ENCODE data around the gene ARHGEF39.

ARHGEF39 gene

GRCh38 chr9:35664531-35665470, at the start of gene ARHGEF39:
Gene ARHGEF39, minus strand, starts transcription at chr9:35665195. Its CDS starts 26 bp downstream, at chr9:35665169.
- H3K27ac ChIP-seq: no peak within 1 kb of the TSS
- no peaks in the 10 kb centered on the region for H3K4me1 ChIP-seq
- H3K4me2 ChIP-seq (ENCODE audit: low read length): peak within 1 kb of the TSS; percentile 94
- peak within 1 kb of the TSS; percentile 56 for H3K4me3 ChIP-seq (ENCODE audit: low read depth, low read length)
- TF ChIP-seq, protein P1, sequence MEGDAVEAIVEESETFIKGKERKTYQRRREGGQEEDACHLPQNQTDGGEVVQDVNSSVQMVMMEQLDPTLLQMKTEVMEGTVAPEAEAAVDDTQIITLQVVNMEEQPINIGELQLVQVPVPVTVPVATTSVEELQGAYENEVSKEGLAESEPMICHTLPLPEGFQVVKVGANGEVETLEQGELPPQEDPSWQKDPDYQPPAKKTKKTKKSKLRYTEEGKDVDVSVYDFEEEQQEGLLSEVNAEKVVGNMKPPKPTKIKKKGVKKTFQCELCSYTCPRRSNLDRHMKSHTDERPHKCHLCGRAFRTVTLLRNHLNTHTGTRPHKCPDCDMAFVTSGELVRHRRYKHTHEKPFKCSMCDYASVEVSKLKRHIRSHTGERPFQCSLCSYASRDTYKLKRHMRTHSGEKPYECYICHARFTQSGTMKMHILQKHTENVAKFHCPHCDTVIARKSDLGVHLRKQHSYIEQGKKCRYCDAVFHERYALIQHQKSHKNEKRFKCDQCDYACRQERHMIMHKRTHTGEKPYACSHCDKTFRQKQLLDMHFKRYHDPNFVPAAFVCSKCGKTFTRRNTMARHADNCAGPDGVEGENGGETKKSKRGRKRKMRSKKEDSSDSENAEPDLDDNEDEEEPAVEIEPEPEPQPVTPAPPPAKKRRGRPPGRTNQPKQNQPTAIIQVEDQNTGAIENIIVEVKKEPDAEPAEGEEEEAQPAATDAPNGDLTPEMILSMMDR (IDR thresholded peaks at IDR 0.05): peak; percentile 7
- H3K36me3 ChIP-seq (ENCODE audit: control insufficient read depth, insufficient read depth, low read length): no peaks in the 10 kb centered on the region
- H3K79me2 ChIP-seq: no peaks in the 10 kb centered on the region
- H3K27me3 ChIP-seq (ENCODE audit: control insufficient read depth, insufficient read depth, low read length): no peaks in the 10 kb centered on the region
- no peak within 1 kb of the TSS for H3K9ac ChIP-seq
- H2AFZ ChIP-seq: peak within 1 kb of the TSS; percentile 83
- H3K9me3 ChIP-seq (ENCODE audit: control insufficient read depth, low read length): no peaks in the 10 kb centered on the region

DNA sequence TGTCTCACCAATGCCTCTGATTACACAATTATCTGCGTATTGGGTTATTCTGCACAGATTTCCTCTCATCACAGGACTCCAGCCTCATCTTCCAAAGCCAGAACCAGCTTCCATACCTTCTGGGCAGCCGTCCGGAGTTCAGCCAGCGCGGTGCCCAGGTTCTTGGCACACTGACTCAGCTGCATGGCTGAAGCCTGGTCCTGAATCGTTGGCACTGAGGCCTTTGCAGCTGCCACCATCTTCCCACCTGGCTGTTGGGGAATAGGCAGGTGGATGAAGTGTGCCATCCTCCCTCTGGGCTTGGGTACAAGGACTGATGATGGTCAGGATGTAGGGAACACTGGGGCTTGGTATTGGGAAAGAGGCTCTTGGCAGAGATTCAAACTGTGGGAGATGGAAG, 49.1 kb upstream of the ARHGEF39 start:
- no peak overlapping the region for H2AFZ ChIP-seq
- H3K9me3 ChIP-seq (ENCODE audit: control insufficient read depth, low read length): no peaks in the 10 kb centered on the region
- H3K27me3 ChIP-seq (ENCODE audit: control insufficient read depth, insufficient read depth, low read length): no peaks in the 10 kb centered on the region
- H3K4me2 ChIP-seq (ENCODE audit: low read length): no peak overlapping the region
- H3K9ac ChIP-seq: no peak overlapping the region
- H3K27ac ChIP-seq: no peak overlapping the region
- no peaks in the 10 kb centered on the region for H3K36me3 ChIP-seq (ENCODE audit: control insufficient read depth, insufficient read depth, low read length)
- H3K4me3 ChIP-seq (ENCODE audit: low read depth, low read length): no peak overlapping the region
- no peaks in the 10 kb centered on the region for H3K79me2 ChIP-seq
- TF ChIP-seq, protein P1 (IDR thresholded peaks at IDR 0.05): no peak
- peaks cover 5% of the 10 kb centered on the region for H3K4me1 ChIP-seq

DNA sequence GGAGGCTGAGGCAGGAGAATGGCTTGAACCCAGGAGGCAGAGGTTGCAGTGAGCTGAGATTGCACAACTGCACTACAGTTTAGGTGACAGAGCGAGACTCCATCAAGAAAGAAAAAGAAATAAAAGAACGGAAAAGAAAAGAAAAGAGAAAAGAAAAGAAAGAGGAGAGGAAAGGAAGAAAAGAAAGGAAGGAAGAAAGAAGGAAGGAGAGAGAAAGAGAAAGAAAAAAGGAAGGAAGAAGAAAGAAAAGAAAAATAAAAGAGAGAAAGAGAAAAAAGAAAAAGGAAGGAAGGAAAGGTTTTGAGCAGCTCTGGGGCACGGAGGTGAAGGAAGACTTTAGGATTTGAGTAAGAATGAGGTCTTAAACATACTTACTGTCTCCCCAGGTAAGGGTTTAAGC, 48.6 kb upstream of the ARHGEF39 start:
- Histone ChIP-seq H3K9me3 (ENCODE audit: control insufficient read depth, low read length) (no peaks in the 10 kb centered on the region), H3K36me3 (ENCODE audit: control insufficient read depth, insufficient read depth, low read length) (no peaks in the 10 kb centered on the region), H2AFZ (no peak overlapping the region), H3K4me3 (ENCODE audit: low read depth, low read length) (no peak overlapping the region), H3K9ac (no peak overlapping the region), H3K27ac (peak overlapping the region; percentile 60), H3K79me2 (no peaks in the 10 kb centered on the region), H3K4me2 (ENCODE audit: low read length) (no peak overlapping the region), H3K27me3 (ENCODE audit: control insufficient read depth, insufficient read depth, low read length) (no peaks in the 10 kb centered on the region), H3K4me1 (peaks cover 5% of the 10 kb centered on the region)
- TF ChIP-seq, protein P1 (IDR thresholded peaks at IDR 0.05): no peak

DNA sequence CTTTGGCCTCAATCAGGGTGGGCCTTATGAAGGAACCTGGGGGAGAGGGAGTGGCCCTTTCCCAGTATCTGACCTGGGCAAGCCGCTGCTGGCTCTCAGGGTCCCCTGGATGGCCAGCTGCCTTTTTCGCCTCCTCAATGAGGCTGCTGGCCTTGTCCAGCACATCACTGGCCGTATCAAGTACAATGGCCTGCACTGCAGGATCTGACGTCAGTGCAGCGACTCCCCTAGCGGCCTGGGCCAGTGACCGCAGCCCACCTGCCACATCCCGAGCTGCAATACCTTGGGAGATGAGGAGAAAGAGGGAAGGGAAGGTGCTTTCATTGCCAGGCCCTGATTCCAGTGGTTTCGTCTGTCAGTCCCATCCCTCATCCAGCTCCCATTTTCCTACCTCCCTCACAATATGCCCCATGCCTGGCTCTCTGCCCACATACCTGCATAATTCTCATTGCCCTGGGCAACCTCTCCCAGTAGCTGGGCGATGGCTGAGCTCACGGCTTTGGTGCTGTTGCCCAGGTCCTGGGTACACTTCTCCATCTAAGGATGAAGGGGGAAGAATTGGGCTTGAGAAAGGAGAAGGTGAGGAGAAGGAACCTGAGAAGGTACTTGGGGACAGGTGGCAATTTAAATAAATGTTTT, 47.9 kb upstream of the ARHGEF39 start:
- Histone ChIP-seq H2AFZ (no peak overlapping the region), H3K9me3 (ENCODE audit: control insufficient read depth, low read length) (no peaks in the 10 kb centered on the region), H3K27me3 (ENCODE audit: control insufficient read depth, insufficient read depth, low read length) (no peaks in the 10 kb centered on the region), H3K4me3 (ENCODE audit: low read depth, low read length) (no peak overlapping the region), H3K27ac (peak overlapping the region; percentile 60), H3K4me2 (ENCODE audit: low read length) (no peak overlapping the region), H3K79me2 (no peaks in the 10 kb centered on the region), H3K36me3 (ENCODE audit: control insufficient read depth, insufficient read depth, low read length) (no peaks in the 10 kb centered on the region), H3K9ac (no peak overlapping the region), H3K4me1 (peaks cover 5% of the 10 kb centered on the region)
- TF ChIP-seq, protein P1 (IDR thresholded peaks at IDR 0.05): no peak
